Uterine smooth muscle cell (primary cell): ENCODE data around the gene GLUD1. TPM values are rescaled to one million over a fixed set of nuclear protein-coding genes. Genes with fewer than 3 reads are reported as not detected.

ENCODE experiments used
- total RNA-seq: library from RNA; depleted of rRNA; stranded (reverse); fragments of >200 nt; gene quantifications from 2 replicates; pipeline ENCODE4 v1.2.3, GENCODE V29; 2014

The GLUD1 gene
- total RNA-seq, result 280 and 331 TPM in 2 replicates

GRCh38 chr10:87094373-87095235 lies at the start of gene GLUD1, which contains the start of gene SHLD2:
GLUD1 (minus strand) TSS chr10:87094843; CDS start chr10:87094769, 74 bp downstream.
SHLD2 (plus strand) TSS chr10:87095206; CDS start chr10:87151355, 56,149 bp downstream.

DNA sequence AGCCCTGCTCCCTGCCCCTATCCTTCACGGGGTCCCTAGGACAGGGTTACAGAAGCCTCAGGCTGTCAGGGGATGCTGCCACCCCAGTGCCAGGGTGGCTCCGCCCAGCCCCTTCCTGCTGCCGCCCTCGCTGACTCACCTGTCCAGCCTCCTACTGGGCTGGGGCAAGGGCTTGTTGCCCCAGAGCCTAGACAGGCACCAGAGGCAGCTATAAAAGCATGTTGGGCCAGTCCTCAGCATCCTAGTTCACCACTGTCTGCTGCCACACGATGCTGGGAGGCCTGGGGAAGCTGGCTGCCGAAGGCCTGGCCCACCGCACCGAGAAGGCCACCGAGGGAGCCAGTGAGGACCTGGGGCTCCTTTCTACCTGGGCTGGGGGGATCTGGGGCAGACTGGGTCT lies 74.6 kb downstream of the GLUD1 start, which contains the start of gene FAM25A:
TSS of gene FAM25A (plus strand) at position 239 of the 400 bp plus-strand sequence. CDS start at position 270, 31 bp downstream.

Other genes starting within 250 kb of the GLUD1 start
- 3.9 and 14.9 TPM in 2 replicates for gene MMRN2, start 137.2 kb downstream of the GLUD1 start, total RNA-seq
- gene SNCG, start 136.2 kb downstream of the GLUD1 start, total RNA-seq, result 7.2 and 7.5 TPM in 2 replicates
- 36.3 and 73.0 TPM in 2 replicates for gene ADIRF, start 126.4 kb downstream of the GLUD1 start, total RNA-seq
- gene FAM25A, start 74.5 kb downstream of the GLUD1 start, total RNA-seq, result not detected in 2 replicates
- 24.4 and 36.5 TPM in 2 replicates for gene SHLD2, start 363 bp upstream of the GLUD1 start, total RNA-seq
- 0.62 TPM in 1 of 2 replicates, not detected in the other for gene NUTM2A, start 130.6 kb upstream of the GLUD1 start, total RNA-seq